Naive thymus-derived CD8-positive, alpha-beta T cell (primary cell): ENCODE data around the gene THUMPD1. TPM values are rescaled to one million over a fixed set of nuclear protein-coding genes. Genes with fewer than 3 reads are reported as not detected.
"Not testable (repeated sequence)": the region's sequence is repeated elsewhere in the genome, so short reads cannot be mapped to it uniquely, and the experiment has no call there.

Source experiments
- ATAC-seq, 2 donors: fragments of 150-1000 bp; cut with Tn5 transposase in 1 of 2; sonication (Bioruptor Pico), chemical (Tn5 transposase) in 1 of 2; 1 replicate in 1 of 2; 2 replicates in 1 of 2; pipeline ENCODE4 v1.10.0; 2021; ENCODE audit warnings: mild to moderate bottlenecking in 2 of 2, moderate library complexity in 2 of 2
- POLR2A ChIA-PET: fragments of 350-600 bp; sonication (Branson Sonifier 250); formaldehyde crosslinking; loops from one replicate; lab custom pipeline; 2021; ENCODE audit warnings: antibody characterized with exemption; lab: Charles Lee
- DNase-seq, 10 donors: peaks; one replicate each; pipeline versions ENCODE4 v3.0.0 to v3.0.0-alpha.2; 2020 to 2022
- H3K27ac Mint-ChIP-seq, 10 donors: one replicate each; pipeline ENCODE4 v1.8.0; 2020 to 2022; ENCODE audit warnings: mild to moderate bottlenecking in 10 of 10, mixed read lengths in 10 of 10, moderate library complexity in 4 of 10, inconsistent platforms in 1 of 10
- H3K27me3 Mint-ChIP-seq, 5 donors: one replicate each; pipeline ENCODE4 v1.8.0; 2021 to 2022; ENCODE audit warnings: mixed read lengths in 5 of 5
- H3K36me3 Mint-ChIP-seq, 3 donors: one replicate each; pipeline ENCODE4 v1.8.0; 2020 to 2022; ENCODE audit warnings: mixed read lengths in 3 of 3, mild to moderate bottlenecking in 2 of 3, inconsistent platforms in 1 of 3
- H3K4me1 Mint-ChIP-seq, 4 donors: one replicate each; pipeline ENCODE4 v1.8.0; 2021 to 2022; ENCODE audit warnings: mixed read lengths in 4 of 4
- H3K4me3 Mint-ChIP-seq, 10 donors: one replicate each; pipeline ENCODE4 v1.8.0; 2020 to 2022; ENCODE audit warnings: mild to moderate bottlenecking in 10 of 10, mixed read lengths in 10 of 10, moderate library complexity in 6 of 10, inconsistent platforms in 1 of 10
- H3K9me3 Mint-ChIP-seq, 9 donors: one replicate each; pipeline ENCODE4 v1.8.0; 2020 to 2022; ENCODE audit warnings: mixed read lengths in 9 of 9, mild to moderate bottlenecking in 3 of 9, inconsistent platforms in 1 of 9, moderate library complexity in 1 of 9
- polyA plus RNA-seq, 3 donors: library from polyadenylated mRNA; unstranded; fragments of 300-500 nt; fragmentation: Illumina TruSeq; gene quantifications; one replicate each; pipeline ENCODE4 v1.2.3, GENCODE V29; 2021
- total RNA-seq, 8 experiments: library from RNA in 2 of 8; stranded (reverse) in 2 of 8; gene quantifications; one replicate each; pipeline ENCODE4 v1.2.3 and lab custom pipeline; 2021 to 2026

The THUMPD1 gene
- total and polyA plus RNA-seq, 5 experiments from 2014 or later = 63.8 to 83.3 (median 74.2) TPM

GRCh38 chr16:20764448-20764847, 22.8 kb upstream of the THUMPD1 start:
- Mint-ChIP-seq H3K27ac (peak overlapping the region in 3 of 10 donors; percentile 9 to 87 (median 63)), H3K4me1 (peaks cover 15 to 37% (median 32%) of the 10 kb centered on the region in 4 donors), H3K4me3 (peak overlapping the region in 4 of 10 donors; percentile 11 to 94 (median 53)), H3K9me3 (peaks cover 0 to 13% (median 3%) of the 10 kb centered on the region in 9 donors), H3K36me3 (peaks cover 5 to 22% (median 14%) of the 10 kb centered on the region in 3 donors)
- not testable (repeated sequence) for H3K27me3 Mint-ChIP-seq, ATAC-seq, DNase-seq
- POLR2A ChIA-PET = interaction anchor here (1.0 to 1.3 kb wide), 2 partner anchors 13 to 24 kb away, joined by 3 to 4 read pairs; no protein-coding TSS in a partner anchor

GRCh38 chr16:20763461-20764232, 22.0 kb upstream of the THUMPD1 start, which contains the start of gene ACSM3:
Gene ACSM3 (plus strand): TSS chr16:20764014. CDS start chr16:20770035, 6,021 bp downstream.
- DNase-seq (peak in 9 of 10 donors; percentile 50 to 83 (median 72)), ATAC-seq (peak; percentile 98)
- Mint-ChIP-seq H3K27me3 (no peaks in the 10 kb centered on the region), H3K4me3 (peak within 1 kb of the TSS; percentile 84 to 97 (median 94)), H3K27ac (peak within 1 kb of the TSS; percentile 63 to 98 (median 96)), H3K36me3 (peaks cover 5 to 24% (median 14%) of the 10 kb centered on the region in 3 donors), H3K4me1 (peaks cover 15 to 37% (median 32%) of the 10 kb centered on the region in 4 donors), H3K9me3 (peaks cover 0 to 13% (median 6%) of the 10 kb centered on the region in 9 donors)
- POLR2A ChIA-PET = interaction anchor here (1.0 to 1.4 kb wide), 4 partner anchors 12 to 137 kb away, joined by 3 to 11 read pairs (median 4); partner anchors contain the start of genes DCUN1D3, LYRM1 and THUMPD1

GRCh38 chr16:20762404-20763123, 20.9 kb upstream of the THUMPD1 start:
- H3K27ac Mint-ChIP-seq = peak overlapping the region; percentile 44 to 97 (median 96)
- POLR2A ChIA-PET = interaction anchor here (1.3 to 1.4 kb wide), 2 partner anchors 21 to 138 kb away, joined by 5 to 11 read pairs; partner anchors contain the start of genes DCUN1D3, LYRM1 and THUMPD1
- H3K4me1 Mint-ChIP-seq = peaks cover 15 to 37% (median 32%) of the 10 kb centered on the region in 4 donors
- DNase-seq (no peak), ATAC-seq (no peak)
- H3K4me3 Mint-ChIP-seq = peak overlapping the region; percentile 23 to 97 (median 94)
- peaks cover 0 to 13% (median 6%) of the 10 kb centered on the region in 9 donors for H3K9me3 Mint-ChIP-seq
- no peaks in the 10 kb centered on the region for H3K27me3 Mint-ChIP-seq
- H3K36me3 Mint-ChIP-seq = peaks cover 5 to 24% (median 14%) of the 10 kb centered on the region in 3 donors

GRCh38 chr16:20761175-20761574, 19.6 kb upstream of the THUMPD1 start:
- no peak for ATAC-seq
- Mint-ChIP-seq H3K4me1 (peaks cover 15 to 37% (median 32%) of the 10 kb centered on the region in 4 donors), H3K4me3 (peak overlapping the region in 1 of 10 donors; percentile 54), H3K27me3 (no peaks in the 10 kb centered on the region), H3K9me3 (peaks cover 0 to 13% (median 8%) of the 10 kb centered on the region in 9 donors), H3K36me3 (peaks cover 5 to 24% (median 14%) of the 10 kb centered on the region in 3 donors), H3K27ac (peak overlapping the region in 4 of 10 donors; percentile 27 to 85 (median 50))
- no peak for DNase-seq
- POLR2A ChIA-PET = no interaction called here

GRCh38 chr16:20760346-20760745, 18.7 kb upstream of the THUMPD1 start:
- ATAC-seq (no peak), DNase-seq (no peak)
- POLR2A ChIA-PET = no interaction called here
- Mint-ChIP-seq H3K9me3 (peaks cover 0 to 13% (median 8%) of the 10 kb centered on the region in 9 donors), H3K4me1 (peaks cover 13 to 35% (median 29%) of the 10 kb centered on the region in 4 donors), H3K4me3 (no peak overlapping the region), H3K27me3 (no peaks in the 10 kb centered on the region), H3K36me3 (peaks cover 5 to 23% (median 14%) of the 10 kb centered on the region in 3 donors), H3K27ac (no peak overlapping the region)

- Mint-ChIP-seq H3K9me3 (peaks cover 0 to 32% (median 17%) of the 10 kb centered on the region in 9 donors), H3K36me3 (peaks cover 1 to 12% (median 11%) of the 10 kb centered on the region in 3 donors)
- H3K4me1 Mint-ChIP-seq, DNase-seq, POLR2A ChIA-PET, H3K27ac Mint-ChIP-seq, H3K27me3 Mint-ChIP-seq, ATAC-seq, H3K4me3 Mint-ChIP-seq: not testable (repeated sequence)
Measured at GRCh38 chr16:20755799-20756198, 14.2 kb upstream of the THUMPD1 start.

GRCh38 chr16:20755238-20755637, 13.6 kb upstream of the THUMPD1 start:
- Mint-ChIP-seq H3K9me3 (peaks cover 0 to 32% (median 16%) of the 10 kb centered on the region in 9 donors), H3K4me1 (no peaks in the 10 kb centered on the region), H3K36me3 (peaks cover 0 to 11% (median 10%) of the 10 kb centered on the region in 3 donors), H3K4me3 (no peak overlapping the region), H3K27ac (no peak overlapping the region), H3K27me3 (peaks cover 0 to 1% (median 0%) of the 10 kb centered on the region in 5 donors)
- DNase-seq (no peak), ATAC-seq (no peak)
- POLR2A ChIA-PET = no interaction called here

GRCh38 chr16:20753727-20754126, 12.1 kb upstream of the THUMPD1 start:
- H3K9me3 Mint-ChIP-seq = peaks cover 0 to 28% (median 11%) of the 10 kb centered on the region in 9 donors
- ATAC-seq (no peak), DNase-seq (no peak)
- H3K4me1 Mint-ChIP-seq = no peaks in the 10 kb centered on the region
- H3K36me3 Mint-ChIP-seq = peaks cover 0 to 15% (median under 1%) of the 10 kb centered on the region in 3 donors
- no peak overlapping the region for H3K4me3 Mint-ChIP-seq
- H3K27me3 Mint-ChIP-seq = peaks cover 0 to 1% (median 0%) of the 10 kb centered on the region in 5 donors
- H3K27ac Mint-ChIP-seq = no peak overlapping the region
- POLR2A ChIA-PET = no interaction called here

GRCh38 chr16:20750558-20750957, 8.9 kb upstream of the THUMPD1 start:
- DNase-seq (no peak), ATAC-seq (no peak)
- POLR2A ChIA-PET = no interaction called here
- no peak overlapping the region for H3K4me3 Mint-ChIP-seq
- H3K27me3 Mint-ChIP-seq = peaks cover 0 to 1% (median 0%) of the 10 kb centered on the region in 5 donors
- peaks cover 6 to 47% (median 20%) of the 10 kb centered on the region in 9 donors for H3K9me3 Mint-ChIP-seq
- no peaks in the 10 kb centered on the region for H3K4me1 Mint-ChIP-seq
- peaks cover 0 to 26% (median 9%) of the 10 kb centered on the region in 3 donors for H3K36me3 Mint-ChIP-seq
- no peak overlapping the region for H3K27ac Mint-ChIP-seq

- H3K4me3 Mint-ChIP-seq = no peak overlapping the region
- H3K4me1 Mint-ChIP-seq = peaks cover 0 to 3% (median 0%) of the 10 kb centered on the region in 4 donors
- peaks cover 0 to 26% (median 9%) of the 10 kb centered on the region in 3 donors for H3K36me3 Mint-ChIP-seq
- peaks cover 6 to 40% (median 16%) of the 10 kb centered on the region in 9 donors for H3K9me3 Mint-ChIP-seq
- DNase-seq (no peak), ATAC-seq (no peak)
- POLR2A ChIA-PET = no interaction called here
- H3K27ac Mint-ChIP-seq = peak overlapping the region in 1 of 10 donors; percentile 29
- peaks cover 0 to 1% (median 0%) of the 10 kb centered on the region in 5 donors for H3K27me3 Mint-ChIP-seq
Measured at GRCh38 chr16:20749474-20749873, 7.9 kb upstream of the THUMPD1 start.

- Mint-ChIP-seq H3K9me3 (peaks cover 4 to 23% (median 10%) of the 10 kb centered on the region in 9 donors), H3K4me3 (no peak overlapping the region), H3K4me1 (peaks cover 0 to 3% (median under 1%) of the 10 kb centered on the region in 4 donors), H3K36me3 (peaks cover 0 to 15% (median 9%) of the 10 kb centered on the region in 3 donors), H3K27me3 (no peaks in the 10 kb centered on the region), H3K27ac (no peak overlapping the region)
- no peak for DNase-seq
- POLR2A ChIA-PET = no interaction called here
- ATAC-seq = no peak
Measured at GRCh38 chr16:20747030-20747816, 5.6 kb upstream of the THUMPD1 start.
